Upper lobe of left lung (tissue), 4 donors: ENCODE results near the gene ANKS1B.

Source experiments
- CTCF ChIP-seq, 6 experiments: fragments of 450-650 bp in 4 of 6; fragments of 200-600 bp in 2 of 6; sonication (generic) in 2 of 6; IDR thresholded peaks; one replicate each; pipeline ENCODE4 v1.5.1; 2016 to 2019; ENCODE audit warnings: antibody characterized with exemption in 6 of 6
- POLR2A ChIP-seq, 4 donors: fragments of 450-650 bp; IDR thresholded peaks; one replicate each; pipeline ENCODE4 v1.5.1; 2016 to 2017; ENCODE audit warnings: antibody characterized with exemption in 4 of 4, mild to moderate bottlenecking in 2 of 4
- POLR2AphosphoS5 ChIP-seq, 2 donors: sonication (generic); formaldehyde crosslinking; IDR thresholded peaks; one replicate each; pipeline ENCODE4 v1.5.1; 2017; ENCODE audit warnings: antibody characterized with exemption in 2 of 2

- TF ChIP-seq CTCF (IDR thresholded peaks at IDR 0.05) (no peak), POLR2AphosphoS5 (IDR thresholded peaks at IDR 0.05) (no peak), POLR2A (IDR thresholded peaks at IDR 0.05) (no peak)
Observed at GRCh38 chr12:98807187-98807586, 1177.5 kb downstream of the ANKS1B start.
